GM15510 (cell line): ENCODE data around the gene SVIL.

Experiments
- POLR2A ChIP-seq: IDR thresholded peaks from 3 replicates; pipeline ENCODE4 v1.6.1; 2011; ENCODE audit warnings: borderline replicate concordance; ENCODE audit not compliant: insufficient read length; ENCODE audit errors: extremely low read depth

The SVIL gene

DNA sequence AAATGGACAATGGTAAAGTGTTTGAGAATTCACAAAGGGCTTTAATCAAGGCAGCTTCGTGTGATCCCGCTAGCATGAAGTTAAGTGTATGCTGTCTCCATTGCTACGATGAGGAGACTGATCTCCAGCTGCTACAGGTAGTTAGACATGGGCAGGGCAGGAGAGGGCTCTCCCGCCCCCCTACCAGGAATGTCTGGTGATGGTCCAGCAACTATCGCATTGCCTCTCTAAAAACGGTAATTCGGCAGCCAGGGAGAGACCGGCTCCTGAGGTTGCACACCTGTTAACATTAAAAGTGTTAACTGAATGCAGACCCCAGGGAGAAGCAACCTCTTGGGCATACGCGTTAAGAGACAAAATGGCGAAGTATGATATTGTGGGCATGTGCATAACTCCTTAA, 37.9 kb downstream of the SVIL start:
- no peak for TF ChIP-seq POLR2A

DNA sequence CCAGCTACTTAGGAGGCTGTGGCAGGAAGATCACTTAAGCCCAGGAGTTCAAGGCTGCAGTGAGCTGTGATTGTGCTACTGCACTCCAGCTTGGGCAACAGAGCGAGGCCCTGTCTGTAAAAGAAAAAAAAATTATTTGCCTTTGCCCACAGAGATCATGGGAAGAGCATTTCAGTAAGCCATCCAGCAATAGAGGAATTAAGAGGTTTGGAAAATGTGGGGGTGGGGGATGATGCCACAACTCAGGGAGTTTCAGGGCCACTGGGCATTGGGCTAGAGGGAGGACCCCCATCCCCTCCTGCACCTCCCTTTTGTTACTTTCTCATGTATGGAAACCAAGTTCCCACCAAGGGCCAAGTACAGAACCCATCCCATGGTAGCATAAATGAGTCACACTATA, 38.4 kb downstream of the SVIL start:
- no peak for TF ChIP-seq POLR2A

DNA sequence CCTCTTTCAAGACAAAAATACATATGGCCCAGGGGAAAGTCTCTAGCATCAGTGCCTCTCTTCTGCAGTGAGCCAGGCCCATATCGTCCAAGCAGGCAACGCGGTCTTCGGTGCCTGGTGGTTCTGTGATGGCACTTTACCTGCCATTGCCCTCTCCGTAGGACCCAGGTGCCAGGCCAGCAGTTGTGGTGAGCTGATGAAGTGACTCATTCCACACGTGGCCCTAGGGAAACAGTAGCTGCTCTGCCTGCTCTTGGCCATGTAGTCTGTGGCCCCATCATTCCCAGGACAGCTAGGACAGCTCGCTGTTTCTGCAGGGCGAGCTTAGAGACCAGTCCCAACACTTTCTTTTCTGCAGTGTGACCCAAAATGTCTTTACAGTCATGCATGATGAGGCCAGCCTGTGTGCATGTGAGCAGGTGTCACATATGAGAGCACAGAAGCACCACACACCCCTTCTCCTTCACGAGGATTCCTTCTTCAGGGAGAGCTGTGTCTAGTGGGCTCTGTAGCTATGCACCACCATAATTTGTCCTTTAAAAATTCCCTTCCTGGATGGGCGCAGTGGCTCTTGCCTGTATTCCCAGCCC, 39.0 kb downstream of the SVIL start:
- TF ChIP-seq POLR2A: no peak

DNA sequence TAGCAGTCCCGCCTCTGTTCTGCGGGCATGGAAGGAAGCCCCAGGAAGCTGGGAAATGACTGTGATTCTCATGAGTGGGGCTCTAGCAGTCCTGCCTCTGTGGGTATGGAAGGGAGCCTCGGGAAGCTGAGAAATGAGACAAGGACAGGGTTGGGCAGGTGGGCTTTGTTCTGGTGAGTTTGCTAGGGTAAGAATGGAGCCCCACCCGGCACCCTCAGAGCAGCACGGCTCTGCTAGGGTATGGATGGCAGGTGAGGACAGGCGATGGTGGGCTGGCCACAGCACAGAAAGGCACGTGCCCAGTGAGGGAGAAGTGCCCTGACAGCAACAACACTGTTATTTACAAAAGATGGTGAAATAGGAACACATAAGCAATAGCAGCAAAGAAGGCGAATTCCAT, 39.6 kb downstream of the SVIL start:
- TF ChIP-seq POLR2A: no peak

DNA sequence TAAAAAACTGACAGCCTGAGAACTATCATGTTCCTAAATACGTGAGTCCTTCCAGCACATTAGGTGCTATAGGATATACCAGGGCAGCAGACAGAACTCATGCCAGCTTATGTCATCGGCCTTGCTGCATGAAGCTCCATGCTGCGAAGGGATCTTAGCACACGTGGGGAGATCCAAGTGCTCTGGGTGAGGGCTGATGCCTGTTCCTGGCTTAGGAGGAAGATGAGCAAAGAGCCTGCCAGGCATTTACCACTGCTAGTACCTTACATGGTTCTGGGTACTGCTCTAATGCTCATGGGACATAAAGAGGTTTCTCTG, 43.2 kb downstream of the SVIL start:
- no peak for TF ChIP-seq POLR2A

DNA sequence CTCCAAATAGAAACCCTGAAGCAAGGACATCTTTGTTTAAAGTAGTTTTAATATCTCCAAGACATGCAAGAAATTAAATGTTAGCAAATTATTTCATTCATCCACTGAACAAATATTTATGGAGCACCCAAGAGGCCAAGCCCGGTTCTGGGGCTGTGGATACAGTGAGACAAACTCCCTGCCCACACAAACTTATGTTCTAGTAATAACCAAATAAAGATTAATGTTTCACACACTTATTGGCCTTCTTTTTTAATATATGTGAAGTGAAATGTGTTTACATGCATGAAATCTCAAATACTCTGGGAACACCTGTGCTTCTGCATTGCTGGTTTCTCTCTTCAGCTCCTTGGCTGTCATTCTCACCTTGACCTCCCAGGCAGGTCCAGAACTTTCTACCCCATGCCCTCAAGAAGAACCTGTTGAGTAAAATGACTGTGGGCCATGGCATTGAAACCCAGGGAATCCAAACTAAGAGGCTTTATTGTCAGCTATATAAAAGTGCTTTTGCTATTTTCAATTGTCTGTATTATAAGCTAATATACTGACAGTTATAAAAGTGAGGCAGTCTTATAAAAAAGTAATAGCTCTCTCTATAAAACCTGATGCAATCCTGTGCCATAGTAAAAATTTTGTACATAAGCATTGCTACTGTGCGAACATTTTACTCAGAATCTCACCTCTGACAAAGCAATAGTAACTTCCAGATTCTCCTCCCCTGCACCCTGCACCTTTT, 43.7 kb downstream of the SVIL start:
- TF ChIP-seq POLR2A: no peak

DNA sequence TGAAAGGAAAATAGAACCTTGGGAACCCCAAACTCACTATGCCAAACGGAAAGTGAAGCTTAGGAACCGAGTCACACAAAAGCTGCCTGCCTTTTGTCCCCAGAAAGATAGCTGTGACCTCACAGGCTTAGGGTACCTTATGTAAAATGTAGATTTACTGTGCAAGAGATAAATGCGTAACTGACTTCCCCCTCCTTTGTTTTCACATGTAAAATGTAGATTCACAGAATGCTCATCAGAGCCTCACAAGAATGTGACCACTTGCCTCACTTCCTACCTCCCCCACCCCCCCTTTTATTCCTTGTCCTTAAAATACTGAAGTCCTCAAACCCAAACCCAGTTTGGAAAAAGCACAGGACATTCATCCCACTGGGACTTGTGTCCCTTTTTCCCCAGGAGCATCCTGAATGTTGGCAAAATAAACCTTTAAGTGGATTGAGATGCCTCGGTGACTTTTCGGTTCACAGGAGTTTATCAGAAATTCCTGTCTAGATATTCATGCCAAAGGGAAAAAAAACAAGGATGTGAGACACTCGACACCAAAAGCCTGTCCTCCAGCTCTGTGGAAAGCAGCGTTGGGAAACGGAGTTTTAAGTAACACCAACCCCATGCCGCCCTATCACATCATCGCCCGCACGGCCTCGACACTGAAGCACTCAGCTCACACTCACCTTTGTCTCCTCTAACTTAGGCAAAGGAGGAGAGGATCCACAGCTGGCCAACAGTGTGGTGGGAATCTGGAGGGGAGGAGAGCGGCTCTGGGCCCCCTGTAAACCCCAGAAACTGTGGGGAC, 45.9 kb downstream of the SVIL start:
- no peak for TF ChIP-seq POLR2A

DNA sequence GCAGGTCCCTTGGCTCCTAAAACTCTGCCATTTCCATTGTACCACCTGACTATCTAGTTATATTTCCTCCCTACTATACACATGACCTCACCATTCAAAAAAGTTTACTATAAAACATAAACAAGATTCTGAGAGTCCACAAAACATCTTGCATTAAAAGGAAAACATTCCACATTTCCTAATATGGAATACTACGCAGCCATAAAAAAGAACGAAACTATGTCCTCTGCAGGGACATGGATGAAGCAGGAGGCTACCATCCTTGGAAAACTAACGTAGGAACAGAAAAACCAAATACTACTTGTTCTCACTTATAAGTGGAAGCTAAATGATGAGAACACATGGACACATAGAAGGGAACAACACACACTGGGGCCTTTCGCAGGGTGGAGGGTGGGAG, 48.3 kb downstream of the SVIL start:
- TF ChIP-seq POLR2A: no peak

DNA sequence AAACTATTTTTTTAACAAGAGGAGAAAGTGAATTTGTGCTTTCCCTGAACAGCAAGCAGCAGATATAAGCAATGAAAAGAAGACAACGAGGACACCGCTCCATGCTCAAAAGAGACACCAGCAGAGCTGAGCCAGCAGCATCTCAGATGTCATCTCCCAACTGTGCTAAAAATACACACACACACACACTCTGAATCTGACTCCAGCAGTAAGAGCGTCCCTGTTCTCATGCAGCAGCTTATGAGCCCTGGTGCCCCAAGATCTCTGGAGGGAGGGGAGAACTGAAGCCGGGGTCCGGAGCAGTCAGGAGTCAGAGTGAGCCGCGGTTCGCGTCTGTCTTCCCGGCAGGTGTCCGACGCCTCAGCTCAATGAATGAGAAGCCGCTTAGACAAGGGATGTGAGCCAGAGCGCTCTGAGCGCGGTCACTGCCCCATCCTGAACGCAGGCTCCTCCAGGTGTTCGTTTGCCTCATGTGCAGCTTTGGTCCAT, 49.2 kb downstream of the SVIL start:
- no peak for TF ChIP-seq POLR2A

DNA sequence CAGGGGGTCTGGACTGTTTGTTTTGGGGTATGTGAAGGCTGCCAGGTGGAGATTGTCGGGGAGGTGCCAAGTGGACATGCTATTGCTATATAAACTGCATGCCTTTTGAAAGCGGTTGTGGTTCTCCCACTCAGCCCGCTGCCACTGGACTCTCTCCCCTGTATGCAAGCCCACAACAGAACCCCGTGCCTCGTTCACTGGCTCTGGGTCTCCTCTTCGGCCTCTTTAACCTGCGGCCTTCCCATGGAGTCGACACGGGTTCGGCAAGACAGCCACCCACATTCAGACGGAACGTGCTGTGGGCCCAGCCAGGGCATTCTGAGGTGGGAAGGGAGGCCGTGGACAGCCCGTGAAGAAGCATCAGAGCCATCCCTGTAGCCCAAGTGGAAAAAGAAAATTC, 50.3 kb downstream of the SVIL start:
- no peak for TF ChIP-seq POLR2A

DNA sequence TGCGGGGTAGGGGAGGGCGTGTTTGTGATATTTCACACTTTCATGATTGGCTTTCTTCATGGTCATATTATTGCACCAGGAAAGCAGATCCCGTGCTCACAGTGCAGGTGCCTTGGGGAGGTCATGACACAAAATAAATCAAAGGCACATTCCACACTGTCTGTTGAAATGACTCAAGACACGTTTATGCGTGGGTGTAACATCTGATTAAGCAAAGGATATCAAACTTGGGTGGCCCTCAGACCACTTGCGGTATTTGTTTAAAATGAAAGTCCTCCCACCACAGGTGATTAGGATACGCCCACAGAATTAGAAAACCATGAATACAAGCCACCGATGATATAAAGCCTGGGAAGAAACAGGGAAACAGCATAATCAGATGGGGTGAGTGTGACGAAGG, 51.1 kb downstream of the SVIL start:
- no peak for TF ChIP-seq POLR2A

DNA sequence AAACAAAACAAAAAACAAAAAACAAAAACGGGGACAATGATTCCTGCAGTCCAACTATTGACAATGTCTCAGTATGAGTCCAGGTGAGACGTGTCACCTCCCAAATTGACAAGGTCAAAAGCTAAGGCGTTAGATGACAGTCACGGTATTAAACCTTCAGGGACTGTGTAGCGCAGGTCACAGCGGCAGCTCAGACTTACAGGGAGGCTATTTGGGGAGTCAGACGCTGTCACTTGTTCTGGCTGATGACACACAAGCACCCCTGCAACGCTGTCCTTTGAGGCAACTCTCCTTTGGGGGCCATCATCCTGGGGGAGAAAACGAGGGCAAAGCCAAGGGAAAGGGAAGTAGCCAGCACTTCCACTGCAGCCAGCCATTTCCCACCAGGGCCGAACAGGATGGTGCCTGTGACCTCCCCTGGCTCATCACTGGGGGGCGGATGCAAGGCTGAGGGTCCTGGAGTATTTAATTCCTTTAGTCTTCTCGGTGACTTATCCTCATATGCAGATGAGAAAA, 55.3 kb downstream of the SVIL start:
- no peak for TF ChIP-seq POLR2A

DNA sequence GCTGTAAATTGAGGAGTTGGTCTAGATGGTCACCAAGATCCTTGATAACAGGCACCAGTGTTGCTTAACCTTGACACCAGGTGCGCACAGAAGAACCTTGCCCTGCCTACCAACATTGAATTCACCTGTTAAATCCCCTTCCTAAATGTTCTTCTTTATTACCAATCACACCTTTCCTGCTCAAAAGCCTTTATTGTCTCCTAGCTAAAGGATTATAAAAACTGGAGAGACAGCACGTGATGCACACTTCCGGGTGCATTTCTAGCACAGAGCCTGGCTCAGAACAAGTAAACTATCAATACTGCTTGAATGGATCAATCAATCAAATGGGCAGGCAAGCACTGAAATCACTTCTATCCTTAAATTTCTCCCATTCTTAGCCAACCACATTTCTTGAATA, 56.3 kb downstream of the SVIL start:
- TF ChIP-seq POLR2A: no peak

DNA sequence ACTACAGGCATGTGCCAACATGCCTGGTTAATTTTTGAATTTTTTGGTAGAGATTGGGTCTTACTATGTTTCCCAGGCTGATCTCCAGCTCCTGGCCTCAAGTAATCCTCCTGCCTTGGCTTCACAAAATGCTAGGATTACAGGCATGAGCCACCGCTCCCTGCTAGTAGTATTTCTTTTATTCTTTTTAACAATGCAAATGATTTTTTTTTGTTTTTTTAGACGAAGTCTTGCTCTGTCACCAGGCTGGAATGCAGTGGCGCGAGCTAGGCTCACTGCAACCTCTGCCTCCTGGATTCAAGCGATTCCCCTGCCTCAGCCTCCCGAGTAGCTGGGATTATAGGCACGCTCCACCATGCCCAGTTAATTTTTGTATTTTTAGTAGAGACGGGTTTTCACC, 58.1 kb downstream of the SVIL start:
- no peak for TF ChIP-seq POLR2A

DNA sequence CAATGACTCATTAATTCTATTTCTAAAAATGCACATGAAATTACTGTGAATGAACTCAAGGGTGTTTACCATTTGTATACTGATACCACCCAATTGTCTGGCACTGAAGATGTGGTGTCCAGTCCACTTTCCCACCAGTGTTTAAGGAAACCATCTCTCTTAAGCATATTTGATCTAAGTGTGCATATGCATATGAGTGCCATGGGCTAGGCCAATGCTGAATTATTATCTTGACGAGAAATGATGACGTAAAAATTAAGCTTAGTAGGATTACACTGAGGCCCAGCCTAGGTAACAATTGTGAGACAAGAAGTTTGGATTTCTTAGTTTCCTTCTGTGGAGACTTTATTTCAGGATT, 59.7 kb downstream of the SVIL start:
- TF ChIP-seq POLR2A: no peak

DNA sequence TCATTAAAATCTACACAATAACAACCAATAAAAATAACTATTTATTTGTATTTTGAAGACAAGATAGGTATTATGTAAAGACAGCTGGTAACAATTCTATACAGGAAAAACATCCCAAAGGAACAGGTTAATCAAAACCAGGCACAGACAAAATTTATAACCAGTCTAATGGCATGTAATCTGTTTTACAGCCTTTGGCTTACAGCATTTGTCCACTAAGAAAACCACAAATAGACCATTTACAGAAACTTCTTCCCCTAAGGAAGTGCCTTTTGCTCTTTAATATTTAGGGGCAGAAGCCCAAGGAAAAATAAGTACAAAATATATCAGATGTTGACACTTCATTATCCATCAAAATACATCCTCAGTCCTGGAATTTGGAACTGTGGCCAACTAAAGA, 65.0 kb downstream of the SVIL start:
- TF ChIP-seq POLR2A: no peak

DNA sequence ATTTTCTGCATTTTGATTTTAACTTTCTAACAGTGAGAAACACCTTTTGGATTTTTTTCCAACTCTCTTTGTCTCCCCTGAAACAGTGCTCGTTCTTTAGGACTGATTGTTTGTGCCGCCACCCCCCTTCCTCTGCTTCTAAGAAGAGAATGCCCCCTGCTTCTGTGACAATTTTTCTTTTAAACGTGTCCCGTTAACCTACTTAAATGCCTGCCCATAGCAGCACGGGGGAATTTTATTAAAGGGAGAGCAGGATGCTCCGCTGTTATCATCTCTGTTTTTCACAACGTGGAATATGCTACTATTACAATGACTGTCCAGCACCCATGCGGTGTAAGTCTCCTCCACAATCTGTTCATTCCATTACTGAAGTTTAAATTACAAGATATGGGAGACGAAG, 67.8 kb downstream of the SVIL start:
- no peak for TF ChIP-seq POLR2A
